Measurements from ENCODE around the gene RDM1. TPM values are rescaled to one million over a fixed set of nuclear protein-coding genes. Genes with fewer than 3 reads are reported as not detected.

The RDM1 gene, protein sequence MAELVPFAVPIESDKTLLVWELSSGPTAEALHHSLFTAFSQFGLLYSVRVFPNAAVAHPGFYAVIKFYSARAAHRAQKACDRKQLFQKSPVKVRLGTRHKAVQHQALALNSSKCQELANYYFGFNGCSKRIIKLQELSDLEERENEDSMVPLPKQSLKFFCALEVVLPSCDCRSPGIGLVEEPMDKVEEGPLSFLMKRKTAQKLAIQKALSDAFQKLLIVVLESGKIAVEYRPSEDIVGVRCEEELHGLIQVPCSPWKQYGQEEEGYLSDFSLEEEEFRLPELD
- 4.5 and 5.3 TPM in 2 replicates for total RNA-seq

DNA sequence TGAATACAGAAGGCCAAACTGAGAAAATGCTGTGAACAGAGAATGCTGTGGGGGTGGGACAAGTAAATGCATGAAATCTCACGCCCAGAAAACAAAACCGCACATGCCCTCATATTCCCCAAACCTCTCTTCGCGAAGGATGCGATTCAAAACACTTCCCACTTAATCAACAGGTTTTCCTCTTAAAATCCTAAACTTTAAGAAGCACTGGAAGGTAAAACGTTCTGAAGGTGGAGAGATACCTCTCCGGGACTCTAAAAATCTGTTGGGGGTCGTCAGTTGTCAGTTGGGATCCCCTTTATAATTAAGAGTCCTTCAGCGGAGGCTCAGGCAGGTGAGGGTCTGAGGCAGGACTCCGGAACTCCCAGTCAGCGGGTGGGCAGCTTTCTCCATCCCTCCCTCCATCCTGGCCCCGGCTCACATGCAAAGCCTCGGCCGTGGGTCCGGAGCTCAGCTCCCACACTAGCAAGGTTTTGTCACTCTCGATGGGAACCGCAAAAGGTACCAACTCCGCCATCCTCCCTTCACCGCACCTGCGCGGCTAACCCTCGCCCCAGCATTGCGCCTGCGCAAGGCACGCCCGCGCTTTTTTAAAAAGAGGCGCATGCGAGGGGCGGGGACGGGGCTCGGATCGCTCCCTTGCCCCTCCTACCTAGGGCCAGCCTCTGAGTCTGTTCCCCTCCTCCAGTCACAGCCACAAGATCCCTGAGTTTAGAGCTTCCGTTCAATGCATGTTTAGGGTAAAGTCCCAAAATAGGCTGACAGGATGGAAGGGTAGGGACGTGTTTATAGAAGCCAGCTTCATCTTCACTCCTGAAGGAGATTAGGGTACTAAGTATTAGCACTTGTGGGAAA is at the start of gene RDM1:
Gene RDM1 (minus strand): TSS at position 563 of the 855 bp plus-strand sequence. CDS start 46 bp downstream, at position 517.
- H3K9me3 Mint-ChIP-seq: no peaks in the 10 kb centered on the region
- peak within 1 kb of the TSS; percentile 84 for H3K4me3 Mint-ChIP-seq (ENCODE audit: low read depth)
- H3K4me1 Mint-ChIP-seq (ENCODE audit: low read depth): peaks cover 25% of the 10 kb centered on the region

DNA sequence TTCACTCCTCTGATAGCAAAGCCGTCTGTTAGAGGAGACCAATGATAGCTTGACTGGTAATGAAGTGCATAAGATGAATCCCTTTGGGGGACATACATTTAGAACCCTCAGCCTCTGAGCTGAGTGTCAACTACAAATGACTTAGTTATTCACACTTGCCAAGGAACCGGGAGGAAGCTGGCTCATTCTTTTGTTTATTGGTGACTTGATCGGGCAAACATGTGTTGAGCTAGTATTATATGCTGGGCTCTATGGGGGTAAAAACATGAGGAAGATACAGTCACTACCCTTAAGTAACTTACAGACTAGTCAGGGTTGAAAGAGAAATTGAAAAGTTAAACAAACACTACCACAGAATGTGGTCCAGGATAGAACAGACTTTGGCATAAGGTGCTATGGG is 47.8 kb upstream of the RDM1 start:
- no peaks in the 10 kb centered on the region for H3K9me3 Mint-ChIP-seq
- no peak overlapping the region for H3K27ac Mint-ChIP-seq
- H3K4me3 Mint-ChIP-seq (ENCODE audit: low read depth): no peak overlapping the region
- H3K36me3 Mint-ChIP-seq (ENCODE audit: low read depth): no peaks in the 10 kb centered on the region
- H3K27me3 Mint-ChIP-seq (ENCODE audit: low read depth): no peaks in the 10 kb centered on the region
- DNase-seq (ENCODE audit: low spot score): no peak
- H3K4me1 Mint-ChIP-seq (ENCODE audit: low read depth): no peaks in the 10 kb centered on the region
- intact Hi-C loops (cut with micrococcal nuclease): no loop called here

More for the DNA sequence above, at the start of gene RDM1:
- Mint-ChIP-seq H3K27ac (peak within 1 kb of the TSS; percentile 84), H3K27me3 (ENCODE audit: low read depth) (peaks cover 5% of the 10 kb centered on the region), H3K36me3 (ENCODE audit: low read depth) (peaks cover 9% of the 10 kb centered on the region)
- DNase-seq (ENCODE audit: low spot score): peak; percentile 89
- intact Hi-C loops (cut with micrococcal nuclease): loop anchor here (1.0 to 5.0 kb wide), 2 partner anchors 32 to 48 kb away; partner anchors contain the start of gene CCL5

DNA sequence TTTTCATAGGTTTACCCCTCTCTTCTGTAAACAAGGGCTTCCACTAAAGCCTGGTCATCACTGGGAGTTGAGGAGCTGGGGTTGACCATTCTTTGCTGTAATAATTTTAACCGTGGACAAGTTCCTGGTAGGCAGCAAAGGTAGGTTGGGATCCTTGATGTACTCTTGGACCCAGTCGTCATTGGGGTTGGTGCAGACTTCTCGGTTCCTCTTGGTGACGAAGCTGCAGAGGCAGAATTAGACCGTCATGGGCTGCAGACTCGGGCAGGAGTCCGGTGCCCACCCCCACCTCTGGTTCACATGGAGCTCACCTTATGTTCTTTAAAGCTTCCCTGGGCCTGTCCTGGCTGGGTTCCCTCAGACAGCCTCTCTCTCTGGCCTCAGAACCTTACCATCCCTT is 46.9 kb upstream of the RDM1 start:
- DNase-seq (ENCODE audit: low spot score): no peak
- H3K4me1 Mint-ChIP-seq (ENCODE audit: low read depth): no peaks in the 10 kb centered on the region

DNA sequence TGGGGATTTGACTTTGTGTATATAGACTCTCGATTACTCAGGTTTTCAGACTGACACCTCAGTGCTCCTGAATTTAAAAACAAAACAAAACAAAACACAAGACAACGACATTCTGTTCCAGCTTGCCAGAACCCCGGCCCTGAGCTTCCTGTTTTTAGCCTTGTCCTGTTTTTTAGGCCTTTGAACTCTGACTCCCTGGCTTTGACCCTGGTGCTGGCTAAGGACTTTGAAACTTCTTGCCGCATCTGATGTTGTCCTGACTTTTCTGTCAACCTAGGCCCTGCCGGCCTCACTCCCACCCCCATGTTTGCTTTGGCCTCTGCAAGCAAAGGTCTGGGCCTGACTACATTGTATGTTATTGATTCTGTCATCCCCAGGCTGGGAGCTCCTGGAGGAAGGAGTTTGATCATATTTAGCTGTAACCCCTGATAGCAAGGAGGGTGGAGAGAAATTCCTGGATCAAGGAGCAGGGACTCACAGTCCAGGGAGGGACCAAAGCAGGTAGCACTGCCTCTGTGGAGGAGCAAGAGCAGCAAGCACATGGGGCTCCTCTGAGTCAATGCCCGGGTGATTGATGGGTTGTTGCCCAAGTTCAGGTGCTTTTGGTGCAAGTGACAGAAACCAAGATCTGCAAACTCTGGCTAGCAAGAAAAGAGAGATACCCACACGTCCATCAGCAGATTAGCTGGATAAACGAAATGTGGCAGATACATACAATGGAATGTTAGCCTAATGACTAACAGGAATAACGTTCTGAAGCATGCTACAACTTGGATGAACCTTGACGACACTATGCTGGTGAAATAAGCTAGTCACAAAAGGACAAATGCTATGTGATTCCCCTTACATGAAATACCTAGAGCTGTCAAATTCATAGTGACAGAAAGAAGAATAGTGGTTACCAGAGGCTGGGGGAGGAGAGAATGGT is 43.0 kb upstream of the RDM1 start:
- peaks cover 8% of the 10 kb centered on the region for H3K27me3 Mint-ChIP-seq (ENCODE audit: low read depth)
- no peaks in the 10 kb centered on the region for H3K9me3 Mint-ChIP-seq
- intact Hi-C loops (cut with micrococcal nuclease): no loop called here
- no peak overlapping the region for H3K4me3 Mint-ChIP-seq (ENCODE audit: low read depth)
- DNase-seq (ENCODE audit: low spot score): no peak
- H3K27ac Mint-ChIP-seq: no peak overlapping the region
- no peaks in the 10 kb centered on the region for H3K4me1 Mint-ChIP-seq (ENCODE audit: low read depth)
- no peaks in the 10 kb centered on the region for H3K36me3 Mint-ChIP-seq (ENCODE audit: low read depth)

More for the DNA sequence above, 46.9 kb upstream of the RDM1 start:
- peaks cover 3% of the 10 kb centered on the region for H3K27me3 Mint-ChIP-seq (ENCODE audit: low read depth)
- H3K27ac Mint-ChIP-seq: no peak overlapping the region
- H3K9me3 Mint-ChIP-seq: no peaks in the 10 kb centered on the region
- intact Hi-C loops (cut with micrococcal nuclease): no loop called here
- H3K36me3 Mint-ChIP-seq (ENCODE audit: low read depth): no peaks in the 10 kb centered on the region
- no peak overlapping the region for H3K4me3 Mint-ChIP-seq (ENCODE audit: low read depth)

DNA sequence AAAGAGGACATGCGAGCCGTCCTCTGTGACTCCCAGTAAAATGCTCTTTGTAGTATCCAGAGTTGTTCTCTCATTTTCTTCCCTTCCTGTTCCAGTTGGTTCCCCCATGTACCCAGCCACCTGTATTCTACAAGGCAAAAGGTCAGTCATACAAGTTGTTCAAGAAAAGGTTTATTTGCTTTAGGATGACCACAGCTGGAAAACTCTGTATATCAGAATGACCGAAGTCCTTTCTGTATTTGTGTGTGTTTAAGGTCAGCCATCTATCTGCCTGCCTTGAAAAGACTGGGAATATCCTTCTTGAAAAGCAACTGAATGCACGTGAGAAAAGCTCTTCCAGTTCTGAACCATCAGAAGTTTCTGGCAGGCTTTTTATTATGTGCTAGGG is 42.4 kb upstream of the RDM1 start:
- H3K4me3 Mint-ChIP-seq (ENCODE audit: low read depth): no peak overlapping the region
- intact Hi-C loops (cut with micrococcal nuclease): no loop called here
- no peaks in the 10 kb centered on the region for H3K4me1 Mint-ChIP-seq (ENCODE audit: low read depth)
- no peaks in the 10 kb centered on the region for H3K36me3 Mint-ChIP-seq (ENCODE audit: low read depth)
- peaks cover 8% of the 10 kb centered on the region for H3K27me3 Mint-ChIP-seq (ENCODE audit: low read depth)
- DNase-seq (ENCODE audit: low spot score): no peak
- no peak overlapping the region for H3K27ac Mint-ChIP-seq
- no peaks in the 10 kb centered on the region for H3K9me3 Mint-ChIP-seq

DNA sequence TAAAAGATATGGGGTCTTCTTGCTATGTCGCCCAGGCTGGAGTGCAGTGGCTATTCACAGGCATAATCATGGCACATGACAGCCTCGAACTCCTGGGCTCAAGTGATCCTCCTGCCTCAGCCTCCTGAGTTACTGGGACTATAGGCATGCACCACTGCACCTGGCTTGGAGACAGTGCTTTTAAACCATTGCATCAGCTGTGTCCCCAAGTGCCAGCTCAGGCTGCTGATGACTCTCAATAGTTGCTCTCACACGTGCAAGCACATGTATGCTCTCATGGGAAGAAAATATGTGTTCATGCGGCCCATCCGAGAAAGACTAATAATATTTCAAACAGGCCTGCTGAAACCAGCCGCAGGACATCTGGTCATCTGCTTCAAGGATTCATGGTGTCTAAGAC is 42.0 kb upstream of the RDM1 start:
- Mint-ChIP-seq H3K36me3 (ENCODE audit: low read depth) (no peaks in the 10 kb centered on the region), H3K9me3 (no peaks in the 10 kb centered on the region), H3K27me3 (ENCODE audit: low read depth) (peaks cover 8% of the 10 kb centered on the region), H3K4me1 (ENCODE audit: low read depth) (no peaks in the 10 kb centered on the region), H3K4me3 (ENCODE audit: low read depth) (no peak overlapping the region), H3K27ac (no peak overlapping the region)
- DNase-seq (ENCODE audit: low spot score): no peak
- intact Hi-C loops (cut with micrococcal nuclease): no loop called here

DNA sequence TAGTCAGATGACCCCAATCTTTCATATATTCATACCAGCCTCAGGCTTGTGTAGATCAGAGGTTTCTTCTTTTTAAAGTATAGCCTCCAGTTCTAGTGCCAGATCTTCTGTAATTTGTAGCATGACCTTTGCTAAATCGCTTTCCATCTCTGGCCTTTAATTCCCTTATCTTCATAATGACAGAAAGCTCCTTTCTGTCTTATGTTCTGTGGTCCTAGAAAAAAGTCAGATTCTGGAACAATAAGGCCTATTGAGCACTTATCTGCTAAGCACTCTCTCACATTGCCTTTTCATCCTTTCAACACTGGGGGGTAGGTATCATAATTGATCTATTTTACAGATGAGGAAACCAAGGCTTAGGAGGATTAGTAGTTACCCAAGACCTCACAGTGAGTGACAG is 41.5 kb upstream of the RDM1 start:
- Mint-ChIP-seq H3K4me1 (ENCODE audit: low read depth) (no peaks in the 10 kb centered on the region), H3K4me3 (ENCODE audit: low read depth) (no peak overlapping the region), H3K27ac (no peak overlapping the region), H3K9me3 (no peaks in the 10 kb centered on the region), H3K27me3 (ENCODE audit: low read depth) (peaks cover 8% of the 10 kb centered on the region), H3K36me3 (ENCODE audit: low read depth) (no peaks in the 10 kb centered on the region)
- no peak for DNase-seq (ENCODE audit: low spot score)
- intact Hi-C loops (cut with micrococcal nuclease): no loop called here

DNA sequence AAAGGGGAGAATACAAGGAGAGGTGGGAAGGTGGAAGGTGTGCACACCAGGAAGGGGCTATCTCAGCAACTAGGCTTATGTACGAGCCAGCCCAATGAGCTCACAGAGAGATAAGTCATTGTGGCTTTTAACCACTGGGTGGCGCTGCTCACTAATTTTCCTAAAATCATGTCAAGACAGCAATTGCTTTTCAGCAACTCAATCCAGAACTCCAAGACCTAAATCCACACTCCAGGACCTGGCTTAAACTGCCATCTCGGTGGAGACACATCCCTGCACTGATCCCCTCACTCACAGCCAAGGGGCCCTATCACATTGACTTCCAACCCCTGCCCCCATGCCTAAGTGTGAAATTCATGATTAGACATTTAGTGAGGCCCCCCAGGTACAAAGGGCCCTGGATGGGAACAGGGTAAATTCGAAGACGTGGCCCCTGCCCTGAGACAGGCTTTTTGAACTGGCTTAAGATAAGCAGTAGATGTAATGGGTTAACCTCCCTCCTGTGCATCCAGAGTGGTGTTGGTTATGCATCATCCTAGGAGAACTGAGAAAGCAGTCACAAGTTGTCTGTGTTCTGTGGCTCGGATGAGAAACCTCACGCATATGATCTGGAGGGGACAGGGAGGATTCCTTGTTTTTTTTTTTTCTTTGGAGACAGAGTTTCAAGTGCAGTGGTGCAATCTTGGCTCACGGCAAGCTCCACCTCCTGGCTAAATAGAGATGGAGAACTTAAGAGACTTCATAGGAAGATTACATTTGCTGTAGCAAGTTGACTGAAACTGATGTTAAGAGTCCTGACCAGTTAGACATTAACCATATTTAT is 39.2 kb upstream of the RDM1 start:
- no peak overlapping the region for H3K27ac Mint-ChIP-seq
- no peak overlapping the region for H3K4me3 Mint-ChIP-seq (ENCODE audit: low read depth)
- no peaks in the 10 kb centered on the region for H3K36me3 Mint-ChIP-seq (ENCODE audit: low read depth)
- intact Hi-C loops (cut with micrococcal nuclease): loop anchor here (1.0 to 5.0 kb wide), 3 partner anchors 103 to 513 kb away; no protein-coding TSS in a partner anchor
- peak; percentile 53 for DNase-seq (ENCODE audit: low spot score)
- no peaks in the 10 kb centered on the region for H3K9me3 Mint-ChIP-seq
- peaks cover 11% of the 10 kb centered on the region for H3K27me3 Mint-ChIP-seq (ENCODE audit: low read depth)
- no peaks in the 10 kb centered on the region for H3K4me1 Mint-ChIP-seq (ENCODE audit: low read depth)

DNA sequence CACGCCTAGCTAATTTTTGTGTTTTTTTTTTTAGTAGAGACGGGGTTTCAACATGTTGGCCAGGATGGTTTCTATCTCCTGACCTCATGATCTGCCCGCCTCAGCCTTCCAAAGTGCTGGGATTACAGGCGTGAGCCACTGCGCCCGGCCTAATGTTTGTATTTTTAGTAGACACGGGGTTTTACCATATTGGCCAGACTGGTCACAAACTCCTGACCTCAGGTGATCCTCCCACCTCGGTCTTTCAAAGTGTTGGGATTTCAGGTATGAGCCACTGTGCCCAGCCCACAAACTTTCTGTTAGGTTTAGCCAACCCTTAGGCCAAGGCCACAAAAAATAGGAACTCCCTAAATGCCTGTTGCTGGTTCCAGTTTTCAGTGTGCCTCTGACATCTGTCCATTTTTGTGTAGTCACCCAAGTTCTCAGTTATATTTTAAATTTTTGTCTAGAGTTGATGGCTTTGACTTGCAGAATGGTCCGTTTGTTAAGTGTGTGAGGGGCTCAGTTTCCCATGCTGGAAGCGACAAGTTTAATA is 38.0 kb upstream of the RDM1 start:
- DNase-seq (ENCODE audit: low spot score): no peak
- H3K4me1 Mint-ChIP-seq (ENCODE audit: low read depth): no peaks in the 10 kb centered on the region
- intact Hi-C loops (cut with micrococcal nuclease): loop anchor here (1.0 to 5.0 kb wide), 3 partner anchors 104 to 514 kb away; no protein-coding TSS in a partner anchor
- H3K36me3 Mint-ChIP-seq (ENCODE audit: low read depth): no peaks in the 10 kb centered on the region
- H3K27ac Mint-ChIP-seq: no peak overlapping the region
- H3K27me3 Mint-ChIP-seq (ENCODE audit: low read depth): peaks cover 13% of the 10 kb centered on the region
- no peak overlapping the region for H3K4me3 Mint-ChIP-seq (ENCODE audit: low read depth)
- no peaks in the 10 kb centered on the region for H3K9me3 Mint-ChIP-seq

DNA sequence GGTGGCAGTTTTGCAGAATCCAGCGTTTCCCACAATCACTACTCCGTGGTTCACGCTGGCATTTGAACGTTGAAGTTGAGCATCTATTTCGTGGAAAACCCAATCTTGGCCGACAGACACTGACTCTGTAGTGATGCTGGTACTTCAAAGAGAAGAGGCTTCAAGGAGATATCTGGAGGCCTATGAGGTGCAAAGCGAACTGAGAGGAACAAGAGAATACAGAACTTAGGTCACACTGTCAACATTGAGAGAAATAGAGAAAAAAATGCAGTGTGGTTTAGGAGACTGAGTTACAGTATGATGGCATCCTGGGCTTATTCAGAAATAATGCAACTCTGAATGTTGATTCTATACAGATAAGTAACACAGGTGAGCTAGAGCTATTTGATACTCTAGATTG is 34.7 kb upstream of the RDM1 start:
- intact Hi-C loops (cut with micrococcal nuclease): loop anchor here (5.0 kb wide), 1 partner anchor 517 kb away; no protein-coding TSS in a partner anchor
- peaks cover 7% of the 10 kb centered on the region for H3K27me3 Mint-ChIP-seq (ENCODE audit: low read depth)
- no peaks in the 10 kb centered on the region for H3K9me3 Mint-ChIP-seq
- DNase-seq (ENCODE audit: low spot score): no peak
- no peak overlapping the region for H3K4me3 Mint-ChIP-seq (ENCODE audit: low read depth)
- no peak overlapping the region for H3K27ac Mint-ChIP-seq
- no peaks in the 10 kb centered on the region for H3K36me3 Mint-ChIP-seq (ENCODE audit: low read depth)
- H3K4me1 Mint-ChIP-seq (ENCODE audit: low read depth): no peaks in the 10 kb centered on the region

DNA sequence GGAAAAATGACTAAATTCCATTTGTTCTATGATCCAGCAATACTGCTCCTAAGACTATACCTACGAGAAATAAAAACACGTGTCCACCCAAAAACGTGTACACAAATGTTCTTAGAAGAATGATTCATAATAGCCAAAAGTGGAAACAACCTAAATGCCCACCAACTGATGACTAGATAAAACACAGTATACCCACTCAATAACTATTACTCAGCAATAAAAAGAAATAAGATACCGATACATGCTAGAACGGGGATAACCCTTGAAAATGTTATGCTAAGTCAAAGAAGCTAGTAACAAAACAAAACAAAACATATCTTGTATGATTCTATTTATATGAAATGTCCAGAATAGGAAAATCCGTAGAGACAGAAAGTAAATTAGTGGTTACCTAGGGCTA is 33.1 kb upstream of the RDM1 start:
- no peak for DNase-seq (ENCODE audit: low spot score)
- Mint-ChIP-seq H3K4me1 (ENCODE audit: low read depth) (no peaks in the 10 kb centered on the region), H3K9me3 (no peaks in the 10 kb centered on the region), H3K27ac (no peak overlapping the region), H3K36me3 (ENCODE audit: low read depth) (no peaks in the 10 kb centered on the region), H3K4me3 (ENCODE audit: low read depth) (no peak overlapping the region), H3K27me3 (ENCODE audit: low read depth) (peaks cover 14% of the 10 kb centered on the region)
- intact Hi-C loops (cut with micrococcal nuclease): no loop called here

Measured in activated T-helper 2 cell treated with anti-CD3 and anti-CD28 coated beads, Interferon-gamma antibody, Interleukin-2, Interleukin-4, amounts not matched to agents 10 μg/mL and 5 μg/mL and 100 μg/mL, durations not matched to agents 14 hours and 24 hours and 36 hours (primary cell).